ACHN (cell line): ENCODE measurements around the gene ASB9.

ENCODE experiments used
- DNase-seq: peaks from one replicate; pipeline ENCODE4 v3.0.0-alpha.2; 2015
- in situ Hi-C: cut with HindIII; loops from 2 replicates; pipeline ENCODE4 v1.10.0; 2017; ENCODE audit warnings: low sequenced_read_pairs, low pct_ligation_motif_present, low pct_unique_long_range_greater_than_20kb

ASB9 gene

GRCh38 chrX:15245896-15246295 is 24.0 kb downstream of the ASB9 start:
- in situ Hi-C loops, result no loop called here
- no peak for DNase-seq

GRCh38 chrX:15244421-15244820 is 25.5 kb downstream of the ASB9 start:
- in situ Hi-C loops, result no loop called here
- DNase-seq, result no peak

- in situ Hi-C loops, result no loop called here
- DNase-seq, result peak; percentile 42
These were observed 26.9 kb downstream of the ASB9 start for GRCh38 chrX:15242899-15243555.

GRCh38 chrX:15241301-15241700 is 28.6 kb downstream of the ASB9 start:
- in situ Hi-C loops, result no loop called here
- no peak for DNase-seq

GRCh38 chrX:15240414-15240813 is 29.5 kb downstream of the ASB9 start:
- no peak for DNase-seq
- in situ Hi-C loops, result no loop called here

GRCh38 chrX:15236146-15236545 is 33.7 kb downstream of the ASB9 start:
- in situ Hi-C loops, result no loop called here
- DNase-seq, result no peak

GRCh38 chrX:15235001-15235400 is 34.9 kb downstream of the ASB9 start:
- in situ Hi-C loops, result no loop called here
- no peak for DNase-seq

- DNase-seq, result no peak
- in situ Hi-C loops, result no loop called here
These were observed 36.4 kb downstream of the ASB9 start for GRCh38 chrX:15233416-15234015.

GRCh38 chrX:15224747-15225146 is 45.1 kb downstream of the ASB9 start:
- no peak for DNase-seq
- in situ Hi-C loops, result no loop called here

GRCh38 chrX:15221321-15221720 is 48.6 kb downstream of the ASB9 start:
- peak; percentile 0 for DNase-seq
- in situ Hi-C loops, result no loop called here

- DNase-seq, result no peak
- in situ Hi-C loops, result no loop called here
These were observed 52.7 kb downstream of the ASB9 start for GRCh38 chrX:15217161-15217560.

- in situ Hi-C loops, result no loop called here
These were observed 53.6 kb downstream of the ASB9 start for GRCh38 chrX:15216280-15216679.

GRCh38 chrX:15215366-15215765 is 54.5 kb downstream of the ASB9 start:
- no peak for DNase-seq
- in situ Hi-C loops, result no loop called here

More at GRCh38 chrX:15216280-15216679, 53.6 kb downstream of the ASB9 start:
- no peak for DNase-seq

- DNase-seq, result no peak
- in situ Hi-C loops, result no loop called here
These were observed 55.3 kb downstream of the ASB9 start for GRCh38 chrX:15214588-15214987.

- in situ Hi-C loops, result no loop called here
- DNase-seq, result no peak
These were observed 60.8 kb downstream of the ASB9 start for GRCh38 chrX:15209096-15209495.

GRCh38 chrX:15207994-15208393 is 61.9 kb downstream of the ASB9 start:
- in situ Hi-C loops, result no loop called here
- no peak for DNase-seq

GRCh38 chrX:15207384-15207783 is 62.5 kb downstream of the ASB9 start:
- DNase-seq, result no peak
- in situ Hi-C loops, result no loop called here

GRCh38 chrX:15206306-15206705 is 63.6 kb downstream of the ASB9 start:
- DNase-seq, result no peak
- in situ Hi-C loops, result no loop called here

GRCh38 chrX:15204130-15204751 is 65.6 kb downstream of the ASB9 start:
- no peak for DNase-seq
- in situ Hi-C loops, result no loop called here

GRCh38 chrX:15203694-15204093 is 66.2 kb downstream of the ASB9 start:
- DNase-seq, result no peak
- in situ Hi-C loops, result no loop called here
